Endothelial cell of umbilical vein (primary cell): ENCODE data around the gene PRRT1B. TPM values are rescaled to one million over a fixed set of nuclear protein-coding genes. Genes with fewer than 3 reads are reported as not detected.
"Not testable (repeated sequence)": the region's sequence is repeated elsewhere in the genome, so short reads cannot be mapped to it uniquely, and the experiment has no call there.

Experiments used
- BruUV-seq: library from RNA; stranded (reverse); fragments of 400-500 nt; replicated peaks from 2 replicates; lab custom pipeline; 2021; lab: Mats Ljungman, UMichigan
- CTCF ChIA-PET: fragments of 300-600, 350-600 bp; sonication (Branson Sonifier 250); formaldehyde crosslinking; loops from one replicate; lab custom pipeline; 2021; ENCODE audit warnings: antibody characterized with exemption, inconsistent platforms; lab: Charles Lee
- POLR2A ChIA-PET: fragments of 300-600, 350-600 bp; sonication (Branson Sonifier 250); formaldehyde crosslinking; loops from one replicate; lab custom pipeline; 2021; ENCODE audit warnings: antibody characterized with exemption, inconsistent platforms; lab: Charles Lee
- DNase-seq: peaks from one replicate; pipeline ENCODE4 v3.0.0-alpha.2; 2011; ENCODE audit warnings: low read depth, low spot score
- FAIRE-seq: peaks from 2 replicates; lab custom pipeline; 2011; peaks lifted over from hg19 to GRCh38; lab: Jason Lieb, UNC
- H2AFZ ChIP-seq: 2 replicates; pipeline ENCODE4 v1.6.0; 2012; ENCODE audit warnings: low read depth, low read length, control low read depth, inconsistent platforms
- H3K27ac ChIP-seq: 2 replicates; pipeline ENCODE4 v1.5.1; 2011; ENCODE audit warnings: low read depth, mild to moderate bottlenecking, control low read depth, low read length, moderate library complexity; ENCODE audit not compliant: insufficient read depth
- H3K27me3 ChIP-seq, 2 experiments: 2 replicates each; pipeline versions ENCODE4 v1.6.0 to v1.6.1; 2011; ENCODE audit warnings: low read length in 2 of 2, mixed read lengths in 1 of 2; ENCODE audit not compliant: control insufficient read depth in 2 of 2, insufficient read depth in 2 of 2
- H3K36me3 ChIP-seq, 2 experiments: 2 replicates in 1 of 2; 3 replicates in 1 of 2; pipeline ENCODE4 v1.5.1; 2011; ENCODE audit warnings: low read length in 2 of 2, mild to moderate bottlenecking in 1 of 2, moderate library complexity in 1 of 2; ENCODE audit not compliant: control insufficient read depth in 2 of 2, insufficient read depth in 2 of 2; ENCODE audit errors: extremely low read depth in 1 of 2
- H3K4me1 ChIP-seq: 3 replicates; pipeline ENCODE4 v1.5.1; 2011; ENCODE audit warnings: mild to moderate bottlenecking, low read length; ENCODE audit not compliant: control insufficient read depth, insufficient read depth; ENCODE audit errors: extremely low read depth
- H3K4me2 ChIP-seq: 2 replicates; pipeline ENCODE4 v1.6.1; 2011; ENCODE audit warnings: low read length, control low read depth, mixed read lengths; ENCODE audit not compliant: insufficient read depth
- H3K4me3 ChIP-seq, 3 experiments: fragments of 200-600 bp in 1 of 3; sonication (generic), shearing (Covaris generic) in 1 of 3; replicated peaks in 1 of 3; 2 replicates each; pipeline ENCODE4 v1.5.1; 2011 to 2016; ENCODE audit warnings: control low read depth in 3 of 3, low read length in 3 of 3, mild to moderate bottlenecking in 2 of 3, inconsistent platforms in 1 of 3, low read depth in 1 of 3, moderate library complexity in 1 of 3; ENCODE audit not compliant: insufficient read depth in 1 of 3
- H3K79me2 ChIP-seq: 2 replicates; pipeline ENCODE4 v1.6.0; 2012; ENCODE audit warnings: low read length, inconsistent platforms; ENCODE audit not compliant: control insufficient read depth, insufficient read depth
- H3K9ac ChIP-seq: replicated peaks from 2 replicates; pipeline ENCODE3; 2011; ENCODE audit warnings: low read length, control low read depth; ENCODE audit not compliant: insufficient read depth; ENCODE audit errors: extremely low read depth
- H3K9me1 ChIP-seq: replicated peaks from 3 replicates; pipeline ENCODE4 v1.6.0; 2011; ENCODE audit warnings: mild to moderate bottlenecking, low read length; ENCODE audit not compliant: control insufficient read depth, insufficient read depth; ENCODE audit errors: extremely low read depth
- H3K9me3 ChIP-seq: replicated peaks from 2 replicates; pipeline ENCODE4 v1.5.1; 2012; ENCODE audit warnings: low read length, inconsistent platforms; ENCODE audit not compliant: control insufficient read depth, insufficient read depth
- H4K20me1 ChIP-seq: replicated peaks from 2 replicates; pipeline ENCODE3; 2011; ENCODE audit warnings: mild to moderate bottlenecking, low read length; ENCODE audit not compliant: control insufficient read depth, insufficient read depth; ENCODE audit errors: extremely low read depth
- CTCF ChIP-seq, 2 donors: IDR thresholded peaks; 1 replicate in 1 of 2; 2 replicates in 1 of 2; pipeline ENCODE4 v1.5.1; 2011; ENCODE audit warnings: low read length in 2 of 2, mild to moderate bottlenecking in 2 of 2, moderate library complexity in 2 of 2, control low read depth in 1 of 2, inconsistent platforms in 1 of 2, low read depth in 1 of 2; ENCODE audit not compliant: insufficient read depth in 1 of 2; ENCODE audit errors: extremely low read depth in 1 of 2
- EZH2 ChIP-seq: IDR thresholded peaks from 2 replicates; pipeline ENCODE4 v1.6.1; 2012; ENCODE audit warnings: borderline replicate concordance, low read depth, mild to moderate bottlenecking, moderate library complexity, low read length, inconsistent platforms; ENCODE audit not compliant: severe bottlenecking
- FOS ChIP-seq: IDR thresholded peaks from 2 replicates; pipeline ENCODE4 v1.6.1; 2011; ENCODE audit warnings: mild to moderate bottlenecking, low read length, moderate library complexity, borderline replicate concordance; ENCODE audit not compliant: insufficient read depth
- GATA2 ChIP-seq: IDR thresholded peaks from 2 replicates; pipeline ENCODE4 v1.7.0; 2011; ENCODE audit warnings: low read depth, mild to moderate bottlenecking, moderate library complexity, mixed read lengths, low read length; ENCODE audit not compliant: insufficient read length, insufficient read depth
- JUN ChIP-seq: IDR thresholded peaks from 2 replicates; pipeline ENCODE4 v1.6.1; 2011; ENCODE audit warnings: borderline replicate concordance, low read depth; ENCODE audit not compliant: insufficient read length, insufficient read depth
- MAX ChIP-seq: IDR thresholded peaks from 2 replicates; pipeline ENCODE4 v1.6.1; 2011; ENCODE audit not compliant: insufficient read depth, insufficient read length
- MYC ChIP-seq: IDR thresholded peaks from one replicate; pipeline ENCODE4 v1.6.1; 2011; ENCODE audit warnings: mild to moderate bottlenecking, low read depth, low read length
- POLR2A ChIP-seq: IDR thresholded peaks from 2 replicates; pipeline ENCODE4 v1.6.1; 2012; ENCODE audit warnings: low read depth, mild to moderate bottlenecking, control low read depth, low read length
- POLR2AphosphoS5 ChIP-seq: IDR thresholded peaks from 2 replicates; pipeline ENCODE4 v1.6.1; 2012; ENCODE audit warnings: low read depth, mild to moderate bottlenecking, control low read depth, low read length, moderate library complexity; ENCODE audit not compliant: insufficient read depth
- dilution Hi-C: fragments of 300-500 bp; cut with MboI; formaldehyde crosslinking; loops from one replicate; pipeline ENCODE4 v1.15.0; 2019; ENCODE audit warnings: low sequenced_read_pairs; ENCODE audit not compliant: extremely low pct_ligation_motif_present
- intact Hi-C: fragments of 100-400 bp; cut with micrococcal nuclease; formaldehyde crosslinking; loops from one replicate; pipeline ENCODE4 v1.10.0; 2022
- polyA plus RNA-seq, 4 experiments: library from polyadenylated mRNA; depleted of rRNA in 3 of 4; stranded (reverse) in 3 of 4; unstranded in 1 of 4; fragments of >200 nt; gene quantifications; 2 replicates each; pipeline versions ENCODE4 v1.2.1 to v1.2.3, GENCODE V29; 2011 to 2012; ENCODE audit warnings: missing spikeins in 1 of 4
- total RNA-seq: library from RNA; stranded (reverse); gene quantifications from 2 replicates; pipeline ENCODE4 v1.2.3, GENCODE V29; 2021

Gene PRRT1B
- total and polyA plus RNA-seq, 2 donors (not counting 3 experiments of a cell fraction or from before 2014, with no cell fraction given): not detected

- H3K27me3 ChIP-seq: peaks cover 30 to 35% of the 10 kb centered on the region in 2 experiments
- FAIRE-seq, H4K20me1 ChIP-seq, intact Hi-C loops, H3K4me3 ChIP-seq, H3K4me2 ChIP-seq, H3K27ac ChIP-seq, H3K9me1 ChIP-seq, POLR2A ChIA-PET, H3K4me1 ChIP-seq, H3K79me2 ChIP-seq, BruUV-seq, CTCF ChIA-PET, H3K36me3 ChIP-seq, DNase-seq, dilution Hi-C loops, H3K9ac ChIP-seq, H3K9me3 ChIP-seq, H2AFZ ChIP-seq: not testable (repeated sequence)
These were observed 5.1 kb downstream of the PRRT1B start for GRCh38 chr9:131550465-131550864.

GRCh38 chr9:131552030-131552429 is 6.7 kb downstream of the PRRT1B start:
- FAIRE-seq: no peak
- no peak overlapping the region for H3K4me2 ChIP-seq
- no peaks in the 10 kb centered on the region for H3K4me1 ChIP-seq
- no peak overlapping the region for H3K27ac ChIP-seq
- no peaks in the 10 kb centered on the region for H4K20me1 ChIP-seq
- dilution Hi-C loops: no loop called here
- CTCF ChIA-PET: no interaction called here
- TF ChIP-seq FOS (no peak), POLR2A (no peak), MAX (no peak), CTCF (IDR thresholded peaks at IDR 0.05; ENCODE audit: extremely low read depth in 1 of 2, insufficient read depth in 1 of 2, low read depth in 1 of 2, low read length in 2 of 2) (no peak), EZH2 (no peak), MYC (no peak), POLR2AphosphoS5 (no peak), JUN (no peak), GATA2 (no peak)
- no peak for DNase-seq
- H3K27me3 ChIP-seq: peaks cover 21 to 27% of the 10 kb centered on the region in 2 experiments
- H3K79me2 ChIP-seq: no peaks in the 10 kb centered on the region
- H3K9me1 ChIP-seq: no peaks in the 10 kb centered on the region
- no peak overlapping the region for H3K4me3 ChIP-seq
- intact Hi-C loops: no loop called here
- H3K9ac ChIP-seq: no peak overlapping the region
- no peaks in the 10 kb centered on the region for H3K9me3 ChIP-seq
- no TSS peak for BruUV-seq
- POLR2A ChIA-PET: no interaction called here
- no peaks in the 10 kb centered on the region for H3K36me3 ChIP-seq
- no peak overlapping the region for H2AFZ ChIP-seq
